Measurements from ENCODE around the gene NONO. TPM values are rescaled to one million over a fixed set of nuclear protein-coding genes. Genes with fewer than 3 reads are reported as not detected.
"Not testable (repeated sequence)": the region's sequence is repeated elsewhere in the genome, so short reads cannot be mapped to it uniquely, and the experiment has no call there.

NONO gene
- total RNA-seq, 1 experiment from 2014 or later, result 292 TPM

- Mint-ChIP-seq H3K36me3 (ENCODE audit: insufficient read depth, unreplicated experiment) (no peaks in the 10 kb centered on the region), H3K4me1 (ENCODE audit: insufficient read depth, unreplicated experiment) (no peaks in the 10 kb centered on the region), H3K27me3 (ENCODE audit: insufficient read depth, unreplicated experiment) (no peaks in the 10 kb centered on the region), H3K27ac (ENCODE audit: low read depth, unreplicated experiment) (no peak overlapping the region), H3K4me3 (ENCODE audit: unreplicated experiment) (no peak overlapping the region), H3K9me3 (ENCODE audit: unreplicated experiment) (no peaks in the 10 kb centered on the region)
- DNase-seq (ENCODE audit: unreplicated experiment), result no peak
- no peak for TF ChIP-seq CTCF (IDR thresholded peaks at IDR 0.05; ENCODE audit: unreplicated experiment)
- POLR2A ChIA-PET, result no interaction called here
- BruUV-seq (replicated peaks), result no TSS peak
- intact Hi-C loops (cut with micrococcal nuclease), result no loop called here
- CTCF ChIA-PET, result no interaction called here
These were observed 36.7 kb downstream of the NONO start for GRCh38 chrX:71320126-71320525.

GRCh38 chrX:71321731-71322130 is 38.3 kb downstream of the NONO start:
- Mint-ChIP-seq H3K36me3 (ENCODE audit: insufficient read depth, unreplicated experiment) (no peaks in the 10 kb centered on the region), H3K4me3 (ENCODE audit: unreplicated experiment) (no peak overlapping the region), H3K9me3 (ENCODE audit: unreplicated experiment) (no peaks in the 10 kb centered on the region), H3K4me1 (ENCODE audit: insufficient read depth, unreplicated experiment) (no peaks in the 10 kb centered on the region), H3K27me3 (ENCODE audit: insufficient read depth, unreplicated experiment) (no peaks in the 10 kb centered on the region), H3K27ac (ENCODE audit: low read depth, unreplicated experiment) (no peak overlapping the region)
- TF ChIP-seq CTCF (IDR thresholded peaks at IDR 0.05; ENCODE audit: unreplicated experiment), result no peak
- DNase-seq (ENCODE audit: unreplicated experiment), result no peak
- intact Hi-C loops (cut with micrococcal nuclease), result no loop called here
- BruUV-seq (replicated peaks), result no TSS peak
- POLR2A ChIA-PET, result interaction anchor here (1.0 kb wide), 1 partner anchor 222 kb away, joined by 3 read pairs; no protein-coding TSS in a partner anchor
- CTCF ChIA-PET, result interaction anchor here (0.6 kb wide), 1 partner anchor 140 kb away, joined by 3 read pairs; no protein-coding TSS in a partner anchor

- H3K36me3 Mint-ChIP-seq (ENCODE audit: insufficient read depth, unreplicated experiment); intact Hi-C loops (cut with micrococcal nuclease); H3K4me1 Mint-ChIP-seq (ENCODE audit: insufficient read depth, unreplicated experiment); H3K9me3 Mint-ChIP-seq (ENCODE audit: unreplicated experiment); H3K27ac Mint-ChIP-seq (ENCODE audit: low read depth, unreplicated experiment); CTCF ChIA-PET; POLR2A ChIA-PET; BruUV-seq (replicated peaks); H3K4me3 Mint-ChIP-seq (ENCODE audit: unreplicated experiment); H3K27me3 Mint-ChIP-seq (ENCODE audit: insufficient read depth, unreplicated experiment); DNase-seq (ENCODE audit: unreplicated experiment): not testable (repeated sequence)
These were observed 41.0 kb downstream of the NONO start for GRCh38 chrX:71324452-71324851.

- Mint-ChIP-seq H3K9me3 (ENCODE audit: unreplicated experiment) (no peaks in the 10 kb centered on the region), H3K27me3 (ENCODE audit: insufficient read depth, unreplicated experiment) (no peaks in the 10 kb centered on the region), H3K4me3 (ENCODE audit: unreplicated experiment) (no peak overlapping the region), H3K36me3 (ENCODE audit: insufficient read depth, unreplicated experiment) (no peaks in the 10 kb centered on the region), H3K27ac (ENCODE audit: low read depth, unreplicated experiment) (no peak overlapping the region), H3K4me1 (ENCODE audit: insufficient read depth, unreplicated experiment) (no peaks in the 10 kb centered on the region)
- ChIA-PET POLR2A (no interaction called here), CTCF (no interaction called here)
- intact Hi-C loops (cut with micrococcal nuclease), result no loop called here
- TF ChIP-seq CTCF (IDR thresholded peaks at IDR 0.05; ENCODE audit: unreplicated experiment), result no peak
- BruUV-seq (replicated peaks), result no TSS peak
- DNase-seq (ENCODE audit: unreplicated experiment), result no peak
These were observed 43.0 kb downstream of the NONO start for GRCh38 chrX:71326394-71326793.

GRCh38 chrX:71349151-71349665 is 65.8 kb downstream of the NONO start:
- intact Hi-C loops (cut with micrococcal nuclease); H3K27me3 Mint-ChIP-seq (ENCODE audit: insufficient read depth, unreplicated experiment); BruUV-seq (replicated peaks); H3K36me3 Mint-ChIP-seq (ENCODE audit: insufficient read depth, unreplicated experiment); H3K4me3 Mint-ChIP-seq (ENCODE audit: unreplicated experiment); H3K27ac Mint-ChIP-seq (ENCODE audit: low read depth, unreplicated experiment); H3K4me1 Mint-ChIP-seq (ENCODE audit: insufficient read depth, unreplicated experiment); DNase-seq (ENCODE audit: unreplicated experiment); POLR2A ChIA-PET; CTCF ChIA-PET; H3K9me3 Mint-ChIP-seq (ENCODE audit: unreplicated experiment): not testable (repeated sequence)

GRCh38 chrX:71349867-71350266 is 66.4 kb downstream of the NONO start:
- H3K9me3 Mint-ChIP-seq (ENCODE audit: unreplicated experiment); BruUV-seq (replicated peaks); intact Hi-C loops (cut with micrococcal nuclease); H3K4me3 Mint-ChIP-seq (ENCODE audit: unreplicated experiment); H3K27me3 Mint-ChIP-seq (ENCODE audit: insufficient read depth, unreplicated experiment); CTCF ChIA-PET; POLR2A ChIA-PET; DNase-seq (ENCODE audit: unreplicated experiment); H3K36me3 Mint-ChIP-seq (ENCODE audit: insufficient read depth, unreplicated experiment); H3K27ac Mint-ChIP-seq (ENCODE audit: low read depth, unreplicated experiment); H3K4me1 Mint-ChIP-seq (ENCODE audit: insufficient read depth, unreplicated experiment): not testable (repeated sequence)

Data from MCF 10A (cell line).